ENCODE data around the gene SLC9A2.

Gene SLC9A2

GRCh38 chr2:102581911-102582310 lies 37.4 kb upstream of the SLC9A2 start:
- TF ChIP-seq POLR2AphosphoS5 (IDR thresholded peaks at IDR 0.05; ENCODE audit: low read depth) (no peak), REST (IDR thresholded peaks at IDR 0.05; ENCODE audit: insufficient replicate concordance, low read depth) (no peak), CTCF (IDR thresholded peaks at IDR 0.05; ENCODE audit: insufficient read depth, low read length) (no peak), GABPA (IDR thresholded peaks at IDR 0.05; ENCODE audit: low read depth) (peak; percentile 17; the same call in 1 of the 2 replicates), SPI1 (IDR thresholded peaks at IDR 0.05; ENCODE audit: borderline replicate concordance, low read depth) (peak; percentile 78; the same call in 1 of the 2 replicates)
- DNase-seq (ENCODE audit: low read depth in 1 of 2, low spot score in 1 of 2) = no peak
- no peaks in the 10 kb centered on the region for H3K27me3 ChIP-seq (ENCODE audit: insufficient read depth, poor library complexity, severe bottlenecking)
- no peak overlapping the region for H3K27ac ChIP-seq (replicated peaks)
- H3K4me3 ChIP-seq (replicated peaks; ENCODE audit: insufficient read depth, low read length) = no peak overlapping the region

- TF ChIP-seq POLR2AphosphoS5 (IDR thresholded peaks at IDR 0.05; ENCODE audit: low read depth) (no peak), GABPA (IDR thresholded peaks at IDR 0.05; ENCODE audit: low read depth) (no peak), CTCF (IDR thresholded peaks at IDR 0.05; ENCODE audit: insufficient read depth, low read length) (no peak), REST (IDR thresholded peaks at IDR 0.05; ENCODE audit: insufficient replicate concordance, low read depth) (no peak), SPI1 (IDR thresholded peaks at IDR 0.05; ENCODE audit: borderline replicate concordance, low read depth) (no peak)
- Histone ChIP-seq H3K27ac (replicated peaks) (no peak overlapping the region), H3K27me3 (ENCODE audit: insufficient read depth, poor library complexity, severe bottlenecking) (no peaks in the 10 kb centered on the region), H3K4me3 (replicated peaks; ENCODE audit: insufficient read depth, low read length) (no peak overlapping the region)
- DNase-seq (ENCODE audit: low read depth in 1 of 2, low spot score in 1 of 2) = no peak
Observed at GRCh38 chr2:102582845-102583244, 36.5 kb upstream of the SLC9A2 start.

GRCh38 chr2:102585847-102586404 lies 33.4 kb upstream of the SLC9A2 start:
- DNase-seq (ENCODE audit: low read depth in 1 of 2, low spot score in 1 of 2) = no peak
- H3K27me3 ChIP-seq (ENCODE audit: insufficient read depth, poor library complexity, severe bottlenecking) = no peaks in the 10 kb centered on the region
- H3K27ac ChIP-seq (replicated peaks) = no peak overlapping the region
- no peak overlapping the region for H3K4me3 ChIP-seq (replicated peaks; ENCODE audit: insufficient read depth, low read length)
- no peak for TF ChIP-seq POLR2AphosphoS5 (IDR thresholded peaks at IDR 0.05; ENCODE audit: low read depth)
- TF ChIP-seq REST (IDR thresholded peaks at IDR 0.05; ENCODE audit: insufficient replicate concordance, low read depth) = no peak
- no peak for TF ChIP-seq SPI1 (IDR thresholded peaks at IDR 0.05; ENCODE audit: borderline replicate concordance, low read depth)
- TF ChIP-seq CTCF (IDR thresholded peaks at IDR 0.05; ENCODE audit: insufficient read depth, low read length) = no peak
- no peak for TF ChIP-seq GABPA (IDR thresholded peaks at IDR 0.05; ENCODE audit: low read depth)
